ENCODE measurements around the gene HDAC11.

Gene HDAC11

GRCh38 chr3:13532085-13532484 lies 52.0 kb downstream of the HDAC11 start:
- Mint-ChIP-seq H3K4me3 (no peak overlapping the region), H3K27ac (ENCODE audit: low read depth) (no peak overlapping the region), H3K4me1 (peaks cover 7% of the 10 kb centered on the region), H3K9me3 (no peaks in the 10 kb centered on the region), H3K27me3 (peaks cover 59% of the 10 kb centered on the region), H3K36me3 (ENCODE audit: insufficient read depth) (peaks cover 2% of the 10 kb centered on the region)
- no peak for DNase-seq (ENCODE audit: low spot score in 2 of 2)
- ATAC-seq (replicated peaks; ENCODE audit: extremely low read depth, poor library complexity, severe bottlenecking), result no peak

- Mint-ChIP-seq H3K27ac (ENCODE audit: low read depth) (no peak overlapping the region), H3K4me3 (no peak overlapping the region), H3K27me3 (peaks cover 62% of the 10 kb centered on the region), H3K36me3 (ENCODE audit: insufficient read depth) (peaks cover 2% of the 10 kb centered on the region), H3K4me1 (peaks cover 7% of the 10 kb centered on the region), H3K9me3 (no peaks in the 10 kb centered on the region)
- ATAC-seq (replicated peaks; ENCODE audit: extremely low read depth, poor library complexity, severe bottlenecking), result no peak
- DNase-seq (ENCODE audit: low spot score in 2 of 2), result no peak
Observed at GRCh38 chr3:13532631-13533030, 52.5 kb downstream of the HDAC11 start.

GRCh38 chr3:13533885-13534301 lies 53.8 kb downstream of the HDAC11 start:
- DNase-seq (ENCODE audit: low spot score in 2 of 2) (no peak), ATAC-seq (replicated peaks; ENCODE audit: extremely low read depth, poor library complexity, severe bottlenecking) (no peak)
- Mint-ChIP-seq H3K36me3 (ENCODE audit: insufficient read depth) (peaks cover 2% of the 10 kb centered on the region), H3K9me3 (no peaks in the 10 kb centered on the region), H3K27ac (ENCODE audit: low read depth) (no peak overlapping the region), H3K4me3 (no peak overlapping the region), H3K4me1 (peaks cover 7% of the 10 kb centered on the region), H3K27me3 (peaks cover 56% of the 10 kb centered on the region)

GRCh38 chr3:13535526-13535875 lies 55.4 kb downstream of the HDAC11 start:
- Mint-ChIP-seq H3K9me3 (no peaks in the 10 kb centered on the region), H3K27me3 (peaks cover 43% of the 10 kb centered on the region), H3K4me1 (peaks cover 7% of the 10 kb centered on the region), H3K36me3 (ENCODE audit: insufficient read depth) (no peaks in the 10 kb centered on the region), H3K27ac (ENCODE audit: low read depth) (no peak overlapping the region), H3K4me3 (no peak overlapping the region)
- ATAC-seq (replicated peaks; ENCODE audit: extremely low read depth, poor library complexity, severe bottlenecking), result no peak
- DNase-seq (ENCODE audit: low spot score in 2 of 2), result no peak

- DNase-seq (ENCODE audit: low spot score in 2 of 2) (no peak), ATAC-seq (replicated peaks; ENCODE audit: extremely low read depth, poor library complexity, severe bottlenecking) (no peak)
- H3K4me1 Mint-ChIP-seq, result peaks cover 7% of the 10 kb centered on the region
- no peak overlapping the region for H3K4me3 Mint-ChIP-seq
- H3K27ac Mint-ChIP-seq (ENCODE audit: low read depth), result no peak overlapping the region
- no peaks in the 10 kb centered on the region for H3K9me3 Mint-ChIP-seq
- H3K36me3 Mint-ChIP-seq (ENCODE audit: insufficient read depth), result no peaks in the 10 kb centered on the region
- H3K27me3 Mint-ChIP-seq, result peaks cover 43% of the 10 kb centered on the region
Observed at GRCh38 chr3:13535905-13536304, 55.8 kb downstream of the HDAC11 start.

GRCh38 chr3:13536432-13536831 lies 56.3 kb downstream of the HDAC11 start:
- Mint-ChIP-seq H3K27me3 (peaks cover 43% of the 10 kb centered on the region), H3K4me3 (no peak overlapping the region), H3K36me3 (ENCODE audit: insufficient read depth) (no peaks in the 10 kb centered on the region)

GRCh38 chr3:13536832-13537231 lies 56.7 kb downstream of the HDAC11 start:
- no peaks in the 10 kb centered on the region for H3K9me3 Mint-ChIP-seq
- no peak overlapping the region for H3K4me3 Mint-ChIP-seq
- H3K27ac Mint-ChIP-seq (ENCODE audit: low read depth), result peak overlapping the region; percentile 14

More at GRCh38 chr3:13536432-13536831, 56.3 kb downstream of the HDAC11 start:
- H3K9me3 Mint-ChIP-seq, result no peaks in the 10 kb centered on the region
- peaks cover 7% of the 10 kb centered on the region for H3K4me1 Mint-ChIP-seq
- H3K27ac Mint-ChIP-seq (ENCODE audit: low read depth), result peak overlapping the region; percentile 14
- DNase-seq (ENCODE audit: low spot score in 2 of 2) (no peak), ATAC-seq (replicated peaks; ENCODE audit: extremely low read depth, poor library complexity, severe bottlenecking) (no peak)

GRCh38 chr3:13537244-13537908 lies 57.3 kb downstream of the HDAC11 start:
- DNase-seq (ENCODE audit: low spot score in 2 of 2) (no peak), ATAC-seq (replicated peaks; ENCODE audit: extremely low read depth, poor library complexity, severe bottlenecking) (peak; percentile 32)
- H3K4me1 Mint-ChIP-seq, result peaks cover 7% of the 10 kb centered on the region
- no peak overlapping the region for H3K4me3 Mint-ChIP-seq
- no peak overlapping the region for H3K27ac Mint-ChIP-seq (ENCODE audit: low read depth)
- H3K36me3 Mint-ChIP-seq (ENCODE audit: insufficient read depth), result no peaks in the 10 kb centered on the region
- H3K9me3 Mint-ChIP-seq, result no peaks in the 10 kb centered on the region
- peaks cover 43% of the 10 kb centered on the region for H3K27me3 Mint-ChIP-seq

More at GRCh38 chr3:13536832-13537231, 56.7 kb downstream of the HDAC11 start:
- ATAC-seq (replicated peaks; ENCODE audit: extremely low read depth, poor library complexity, severe bottlenecking) (no peak), DNase-seq (ENCODE audit: low spot score in 2 of 2) (no peak)
- H3K36me3 Mint-ChIP-seq (ENCODE audit: insufficient read depth), result no peaks in the 10 kb centered on the region
- peaks cover 43% of the 10 kb centered on the region for H3K27me3 Mint-ChIP-seq
- H3K4me1 Mint-ChIP-seq, result peaks cover 7% of the 10 kb centered on the region

GRCh38 chr3:13537909-13538296 lies 57.8 kb downstream of the HDAC11 start:
- Mint-ChIP-seq H3K4me3 (no peak overlapping the region), H3K27ac (ENCODE audit: low read depth) (no peak overlapping the region), H3K4me1 (peaks cover 7% of the 10 kb centered on the region), H3K9me3 (no peaks in the 10 kb centered on the region), H3K27me3 (peaks cover 41% of the 10 kb centered on the region), H3K36me3 (ENCODE audit: insufficient read depth) (no peaks in the 10 kb centered on the region)
- DNase-seq (ENCODE audit: low spot score in 2 of 2) (no peak), ATAC-seq (replicated peaks; ENCODE audit: extremely low read depth, poor library complexity, severe bottlenecking) (no peak)

GRCh38 chr3:13538520-13539291 lies 58.6 kb downstream of the HDAC11 start:
- Mint-ChIP-seq H3K27me3 (peaks cover 38% of the 10 kb centered on the region), H3K4me3 (no peak overlapping the region), H3K36me3 (ENCODE audit: insufficient read depth) (no peaks in the 10 kb centered on the region), H3K9me3 (no peaks in the 10 kb centered on the region), H3K4me1 (peaks cover 7% of the 10 kb centered on the region), H3K27ac (ENCODE audit: low read depth) (no peak overlapping the region)
- DNase-seq (ENCODE audit: low spot score in 2 of 2) (no peak), ATAC-seq (replicated peaks; ENCODE audit: extremely low read depth, poor library complexity, severe bottlenecking) (no peak)

GRCh38 chr3:13539292-13539638 lies 59.2 kb downstream of the HDAC11 start:
- Mint-ChIP-seq H3K4me3 (no peak overlapping the region), H3K9me3 (no peaks in the 10 kb centered on the region), H3K27ac (ENCODE audit: low read depth) (no peak overlapping the region), H3K36me3 (ENCODE audit: insufficient read depth) (no peaks in the 10 kb centered on the region), H3K4me1 (peaks cover 8% of the 10 kb centered on the region), H3K27me3 (peaks cover 40% of the 10 kb centered on the region)
- DNase-seq (ENCODE audit: low spot score in 2 of 2) (no peak), ATAC-seq (replicated peaks; ENCODE audit: extremely low read depth, poor library complexity, severe bottlenecking) (no peak)

GRCh38 chr3:13539671-13540070 lies 59.6 kb downstream of the HDAC11 start:
- Mint-ChIP-seq H3K4me3 (no peak overlapping the region), H3K4me1 (peaks cover 12% of the 10 kb centered on the region), H3K9me3 (no peaks in the 10 kb centered on the region), H3K27me3 (peaks cover 42% of the 10 kb centered on the region), H3K36me3 (ENCODE audit: insufficient read depth) (no peaks in the 10 kb centered on the region), H3K27ac (ENCODE audit: low read depth) (no peak overlapping the region)
- no peak for ATAC-seq (replicated peaks; ENCODE audit: extremely low read depth, poor library complexity, severe bottlenecking)
- DNase-seq (ENCODE audit: low spot score in 2 of 2), result no peak

GRCh38 chr3:13540297-13540995 lies 60.3 kb downstream of the HDAC11 start:
- Mint-ChIP-seq H3K27ac (ENCODE audit: low read depth) (no peak overlapping the region), H3K36me3 (ENCODE audit: insufficient read depth) (no peaks in the 10 kb centered on the region), H3K4me1 (peaks cover 18% of the 10 kb centered on the region), H3K4me3 (no peak overlapping the region), H3K9me3 (no peaks in the 10 kb centered on the region), H3K27me3 (peaks cover 42% of the 10 kb centered on the region)
- ATAC-seq (replicated peaks; ENCODE audit: extremely low read depth, poor library complexity, severe bottlenecking) (no peak), DNase-seq (ENCODE audit: low spot score in 2 of 2) (no peak)

Data from central memory CD8-positive, alpha-beta T cell (primary cell).